ENCODE measurements around the gene TANK.

The TANK gene

GRCh38 chr2:161161074-161161706 lies 962 bp downstream of the TANK start:
- Histone ChIP-seq H3K9me3 (ENCODE audit: insufficient read depth, low read length) (no peaks in the 10 kb centered on the region), H3K4me2 (ENCODE audit: low read depth, low read length, poor library complexity, severe bottlenecking) (peak overlapping the region; percentile 75), H3K79me2 (ENCODE audit: insufficient read depth, low read length) (peaks cover 23% of the 10 kb centered on the region), H4K20me1 (ENCODE audit: low read depth, low read length) (no peaks in the 10 kb centered on the region), H3F3A (ENCODE audit: insufficient read depth) (no peaks in the 10 kb centered on the region), H3K27me3 (ENCODE audit: low read length) (no peaks in the 10 kb centered on the region), H2AFZ (ENCODE audit: low read depth, low read length, severe bottlenecking) (peak overlapping the region; percentile 90), H3K4me3 (ENCODE audit: insufficient read depth, low read length, poor library complexity, severe bottlenecking) (peak overlapping the region; percentile 78), H3K9me2 (replicated peaks; ENCODE audit: insufficient read depth, low read length) (no peaks in the 10 kb centered on the region), H3K36me3 (ENCODE audit: low read length) (peaks cover 30% of the 10 kb centered on the region), H3K9ac (ENCODE audit: low read length) (peak overlapping the region; percentile 91), H3K27ac (ENCODE audit: low read depth, low read length) (peak overlapping the region; percentile 77; the same call in 1 of the 2 replicates)
- TF ChIP-seq EZH2phosphoT487 (conservative IDR thresholded peaks at IDR 0.05; ENCODE audit: low read length), result no peak
- TF ChIP-seq CTCF (IDR thresholded peaks at IDR 0.05; ENCODE audit: insufficient read depth, low read length, poor library complexity, severe bottlenecking), result no peak

GRCh38 chr2:161163440-161163839 lies 3.2 kb downstream of the TANK start:
- Histone ChIP-seq H3K36me3 (ENCODE audit: low read length) (peaks cover 30% of the 10 kb centered on the region), H3K9ac (ENCODE audit: low read length) (no peak overlapping the region), H3K4me2 (ENCODE audit: low read depth, low read length, poor library complexity, severe bottlenecking) (no peak overlapping the region), H3F3A (ENCODE audit: insufficient read depth) (no peaks in the 10 kb centered on the region), H3K4me3 (ENCODE audit: insufficient read depth, low read length, poor library complexity, severe bottlenecking) (no peak overlapping the region), H2AFZ (ENCODE audit: low read depth, low read length, severe bottlenecking) (no peak overlapping the region), H3K27me3 (ENCODE audit: low read length) (no peaks in the 10 kb centered on the region), H3K27ac (ENCODE audit: low read depth, low read length) (no peak overlapping the region), H3K9me3 (ENCODE audit: insufficient read depth, low read length) (no peaks in the 10 kb centered on the region), H3K79me2 (ENCODE audit: insufficient read depth, low read length) (peaks cover 23% of the 10 kb centered on the region), H4K20me1 (ENCODE audit: low read depth, low read length) (no peaks in the 10 kb centered on the region), H3K9me2 (replicated peaks; ENCODE audit: insufficient read depth, low read length) (no peaks in the 10 kb centered on the region)
- TF ChIP-seq EZH2phosphoT487 (conservative IDR thresholded peaks at IDR 0.05; ENCODE audit: low read length), result no peak
- no peak for TF ChIP-seq CTCF (IDR thresholded peaks at IDR 0.05; ENCODE audit: insufficient read depth, low read length, poor library complexity, severe bottlenecking)

- Histone ChIP-seq H3F3A (ENCODE audit: insufficient read depth) (no peaks in the 10 kb centered on the region), H3K9me2 (replicated peaks; ENCODE audit: insufficient read depth, low read length) (no peaks in the 10 kb centered on the region), H3K4me2 (ENCODE audit: low read depth, low read length, poor library complexity, severe bottlenecking) (no peak overlapping the region), H4K20me1 (ENCODE audit: low read depth, low read length) (no peaks in the 10 kb centered on the region), H3K27me3 (ENCODE audit: low read length) (no peaks in the 10 kb centered on the region), H3K36me3 (ENCODE audit: low read length) (peaks cover 30% of the 10 kb centered on the region), H3K9ac (ENCODE audit: low read length) (no peak overlapping the region), H2AFZ (ENCODE audit: low read depth, low read length, severe bottlenecking) (no peak overlapping the region), H3K79me2 (ENCODE audit: insufficient read depth, low read length) (peaks cover 23% of the 10 kb centered on the region), H3K9me3 (ENCODE audit: insufficient read depth, low read length) (no peaks in the 10 kb centered on the region), H3K4me3 (ENCODE audit: insufficient read depth, low read length, poor library complexity, severe bottlenecking) (no peak overlapping the region), H3K27ac (ENCODE audit: low read depth, low read length) (no peak overlapping the region)
- no peak for TF ChIP-seq EZH2phosphoT487 (conservative IDR thresholded peaks at IDR 0.05; ENCODE audit: low read length)
- no peak for TF ChIP-seq CTCF (IDR thresholded peaks at IDR 0.05; ENCODE audit: insufficient read depth, low read length, poor library complexity, severe bottlenecking)
Observed at GRCh38 chr2:161164161-161164560, 3.9 kb downstream of the TANK start.

All from SU-DHL-6 (cell line).